Measurements from ENCODE around the gene ZNF773.
"Not testable (repeated sequence)": the region's sequence is repeated elsewhere in the genome, so short reads cannot be mapped to it uniquely, and the experiment has no call there.

Gene ZNF773

DNA sequence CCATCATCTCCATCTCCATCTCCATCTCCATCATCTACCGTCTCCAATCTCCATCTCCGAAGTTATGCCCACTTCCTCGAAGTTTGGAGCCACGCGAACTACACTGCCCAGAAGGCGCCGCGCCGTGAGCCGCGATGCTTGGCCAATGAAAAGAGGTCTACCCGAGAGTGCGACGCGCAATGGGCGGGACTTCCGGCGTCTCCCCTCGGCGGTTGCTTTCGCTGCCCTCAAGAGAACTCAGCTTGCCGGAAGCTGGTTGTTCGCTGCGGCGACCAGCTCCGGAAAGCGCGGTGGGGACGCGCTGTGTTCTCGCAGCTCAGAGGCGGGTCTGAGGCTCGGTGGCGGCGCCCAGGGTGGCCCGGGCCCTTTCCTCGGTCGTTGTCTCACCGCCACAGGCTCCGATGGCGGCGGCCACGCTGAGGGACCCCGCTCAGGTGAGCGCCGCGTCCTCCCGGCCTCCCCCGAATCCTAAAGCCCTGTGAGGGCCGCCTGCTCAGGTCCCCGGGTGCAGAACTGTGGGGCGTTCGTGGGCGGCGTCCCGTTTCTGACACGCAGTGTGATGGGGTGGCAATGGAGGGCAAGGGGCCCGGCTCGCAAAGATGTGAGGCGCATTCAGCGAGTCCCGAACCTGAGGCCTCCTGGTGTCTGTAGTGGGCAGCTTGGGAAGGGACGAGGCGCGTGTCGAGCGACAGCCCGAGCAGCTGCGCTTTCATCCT lies at the start of gene ZNF773:
Gene ZNF773, plus strand, starts transcription at position 259 of the 716 bp plus-strand sequence. Its CDS starts 143 bp downstream, at position 402.
- in situ Hi-C loops (cut with HindIII; ENCODE audit: low sequenced_read_pairs): not testable (repeated sequence)
- peak; percentile 97 for DNase-seq (ENCODE audit: low read depth, low spot score)

DNA sequence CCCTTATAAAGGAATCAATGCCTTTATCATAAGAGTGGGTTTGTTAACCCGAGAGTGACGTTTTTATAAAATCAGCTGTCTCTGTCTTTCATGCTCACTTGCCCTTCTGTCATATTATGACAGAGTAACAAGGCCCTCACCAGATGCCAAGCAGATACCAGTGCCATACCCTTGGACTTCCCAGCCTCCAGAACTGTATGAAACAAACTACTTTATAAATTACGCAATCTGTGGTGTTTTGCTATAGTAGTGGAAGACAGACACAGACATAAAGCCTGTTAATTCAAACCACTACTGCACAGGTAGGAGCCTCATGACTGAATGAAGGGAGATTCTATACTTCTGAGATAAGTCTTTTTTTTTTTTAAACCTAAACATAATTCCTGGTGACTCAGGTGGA lies 47.4 kb upstream of the ZNF773 start:
- TF ChIP-seq CTCF (IDR thresholded peaks at IDR 0.05; ENCODE audit: low read depth, low read length): no peak
- no peak for DNase-seq (ENCODE audit: low read depth, low spot score)
- H3K4me3 ChIP-seq (ENCODE audit: low read depth, low read length): no peak overlapping the region
- in situ Hi-C loops (cut with HindIII; ENCODE audit: low sequenced_read_pairs): no loop called here

More for the DNA sequence above, at the start of gene ZNF773:
- peak within 1 kb of the TSS; percentile 68 for H3K4me3 ChIP-seq (ENCODE audit: low read depth, low read length)

GRCh38 chr19:57465680-57466381 lies 33.9 kb upstream of the ZNF773 start:
- H3K4me3 ChIP-seq (ENCODE audit: low read depth, low read length): no peak overlapping the region
- in situ Hi-C loops (cut with HindIII; ENCODE audit: low sequenced_read_pairs): no loop called here
- peak; percentile 27 for TF ChIP-seq CTCF (IDR thresholded peaks at IDR 0.05; ENCODE audit: low read depth, low read length)
- no peak for DNase-seq (ENCODE audit: low read depth, low spot score)

GRCh38 chr19:57466489-57466888 lies 33.2 kb upstream of the ZNF773 start:
- DNase-seq (ENCODE audit: low read depth, low spot score): no peak
- TF ChIP-seq CTCF (IDR thresholded peaks at IDR 0.05; ENCODE audit: low read depth, low read length): no peak
- no peak overlapping the region for H3K4me3 ChIP-seq (ENCODE audit: low read depth, low read length)
- in situ Hi-C loops (cut with HindIII; ENCODE audit: low sequenced_read_pairs): no loop called here

DNA sequence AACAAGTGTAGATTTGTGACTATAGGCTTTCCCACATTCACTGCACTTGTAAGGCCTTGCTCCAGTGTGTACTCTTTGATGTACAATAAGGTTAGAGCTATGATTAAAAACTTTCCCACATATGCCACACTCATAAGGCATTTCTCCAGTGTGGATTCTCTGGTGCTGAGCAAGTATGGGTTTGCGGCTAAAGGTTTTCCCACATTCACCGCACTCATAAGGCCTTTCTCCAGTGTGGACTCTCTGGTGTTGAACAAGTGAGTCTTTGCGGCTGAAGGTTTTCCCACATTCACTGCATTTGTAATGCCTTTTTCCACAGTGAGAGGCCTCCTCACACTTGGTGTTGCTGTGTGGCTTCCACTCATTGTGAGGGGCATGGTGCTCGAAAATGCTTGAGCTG lies 26.1 kb upstream of the ZNF773 start:
- no peak for TF ChIP-seq CTCF (IDR thresholded peaks at IDR 0.05; ENCODE audit: low read depth, low read length)
- H3K4me3 ChIP-seq (ENCODE audit: low read depth, low read length): no peak overlapping the region
- DNase-seq (ENCODE audit: low read depth, low spot score): peak; percentile 4
- in situ Hi-C loops (cut with HindIII; ENCODE audit: low sequenced_read_pairs): no loop called here

DNA sequence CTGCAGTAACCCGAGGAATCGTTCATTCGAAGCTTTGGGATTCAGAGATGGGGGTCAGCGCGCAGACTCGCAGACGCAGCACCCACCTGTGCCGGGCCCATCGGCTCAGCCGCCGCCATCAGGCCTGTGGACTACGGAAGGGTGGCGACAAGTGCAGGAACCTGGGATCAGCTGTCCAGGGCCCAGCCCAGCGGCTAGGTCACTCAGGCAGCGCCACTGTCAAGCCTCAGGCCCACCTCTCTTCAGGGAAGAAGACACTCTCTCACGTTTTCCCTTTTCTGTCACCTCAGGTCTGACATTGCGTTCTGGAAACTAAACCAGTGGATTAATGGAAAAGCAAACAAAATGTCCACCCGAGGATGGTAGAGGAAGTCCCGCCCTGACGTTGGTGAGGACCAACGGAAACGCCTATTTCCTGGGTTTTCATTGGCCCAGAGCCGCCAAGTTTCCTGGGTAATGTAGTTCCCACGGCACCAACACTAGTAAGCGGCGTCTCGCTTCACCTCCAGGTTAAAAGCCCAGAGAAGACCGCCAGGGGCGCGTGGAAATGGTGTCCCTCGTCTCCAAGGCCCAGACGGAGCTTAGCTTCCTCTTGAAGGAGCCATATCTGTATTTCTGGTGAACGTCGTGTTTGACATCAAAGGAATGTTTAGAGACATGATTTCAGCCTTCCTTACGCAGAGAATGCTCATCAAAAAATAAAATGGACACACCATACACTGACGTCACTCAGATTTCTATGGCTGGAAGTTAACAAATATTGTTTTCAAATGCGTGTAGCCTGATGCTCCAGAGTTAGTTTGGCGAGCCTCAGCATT lies 22.3 kb upstream of the ZNF773 start, which contains the start of gene ZNF772:
Gene ZNF772, minus strand, starts transcription at position 376 of the 818 bp plus-strand sequence. Its CDS starts 257 bp downstream, at position 119.
- TF ChIP-seq CTCF (IDR thresholded peaks at IDR 0.05; ENCODE audit: low read depth, low read length): peak; percentile 65
- in situ Hi-C loops (cut with HindIII; ENCODE audit: low sequenced_read_pairs): no loop called here
- peak within 1 kb of the TSS; percentile 76 for H3K4me3 ChIP-seq (ENCODE audit: low read depth, low read length)
- DNase-seq (ENCODE audit: low read depth, low spot score): peak; percentile 96

DNA sequence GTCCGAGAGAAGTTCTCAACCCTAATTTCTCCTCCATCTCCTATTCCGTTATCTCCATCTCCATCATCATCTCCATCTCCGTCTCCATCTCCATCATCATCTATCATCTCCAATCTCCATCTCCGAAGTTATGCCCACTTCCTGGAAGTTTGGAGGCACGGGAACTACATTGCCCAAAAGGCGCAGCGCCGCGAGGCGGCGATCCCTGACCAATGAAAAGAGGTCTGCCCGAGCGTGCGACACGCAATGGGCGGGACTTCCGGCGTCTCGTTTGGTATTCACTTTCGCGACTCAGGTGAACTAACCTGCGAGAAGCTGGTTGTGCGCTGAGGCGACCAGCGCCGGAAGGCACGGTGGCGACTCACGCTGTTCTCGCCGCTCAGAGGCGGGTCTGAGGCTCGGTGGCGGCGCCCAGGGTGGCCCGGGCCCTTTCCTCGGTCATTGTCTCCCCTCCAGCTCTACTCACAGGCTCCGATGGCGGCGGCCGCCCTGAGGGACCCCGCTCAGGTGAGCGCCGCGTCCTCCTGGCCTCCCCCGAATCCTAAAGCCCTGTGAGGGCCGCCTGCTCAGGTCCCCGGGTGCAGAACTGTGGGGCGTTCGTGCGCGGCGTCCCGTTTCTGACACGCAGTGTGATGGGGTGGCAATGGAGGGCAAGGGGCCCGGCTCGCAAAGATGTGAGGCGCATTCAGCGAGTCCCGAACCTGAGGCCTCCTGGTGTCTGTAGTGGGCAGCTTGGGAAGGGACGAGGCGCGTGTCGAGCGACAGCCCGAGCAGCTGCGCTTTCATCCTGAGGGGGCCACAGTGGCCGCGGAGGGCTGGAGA lies 12.1 kb upstream of the ZNF773 start, which contains the start of gene ZNF419:
Gene ZNF419, plus strand, starts transcription at position 274 of the 822 bp plus-strand sequence. Its CDS starts 201 bp downstream, at position 475.
- peak; percentile 86 for DNase-seq (ENCODE audit: low read depth, low spot score)
- in situ Hi-C loops (cut with HindIII; ENCODE audit: low sequenced_read_pairs): not testable (repeated sequence)
- peak within 1 kb of the TSS; percentile 56 for H3K4me3 ChIP-seq (ENCODE audit: low read depth, low read length)

DNA sequence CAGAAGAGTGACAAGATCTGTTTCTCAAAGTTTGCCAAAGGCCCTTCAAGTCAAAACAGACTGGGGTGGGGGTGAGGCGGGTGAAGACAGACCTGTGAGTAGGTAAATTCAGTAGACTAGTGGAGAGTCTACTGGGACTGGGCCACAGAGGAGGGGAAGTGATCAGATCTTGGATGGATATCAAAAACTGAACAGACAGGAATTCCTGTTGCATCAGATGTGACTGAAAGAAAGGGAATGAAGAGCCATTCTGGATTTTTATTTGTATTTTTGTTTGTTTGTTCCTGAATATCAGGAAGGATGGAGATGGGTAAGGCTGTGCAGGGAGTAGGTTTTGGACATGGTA lies 11.5 kb upstream of the ZNF773 start:
- in situ Hi-C loops (cut with HindIII; ENCODE audit: low sequenced_read_pairs); DNase-seq (ENCODE audit: low read depth, low spot score): not testable (repeated sequence)
- H3K4me3 ChIP-seq (ENCODE audit: low read depth, low read length): peak overlapping the region; percentile 37

GRCh38 chr19:57499332-57499679 lies 432 bp upstream of the ZNF773 start:
- in situ Hi-C loops (cut with HindIII; ENCODE audit: low sequenced_read_pairs); H3K4me3 ChIP-seq (ENCODE audit: low read depth, low read length); DNase-seq (ENCODE audit: low read depth, low spot score): not testable (repeated sequence)

- in situ Hi-C loops (cut with HindIII; ENCODE audit: low sequenced_read_pairs): not testable (repeated sequence)
- DNase-seq (ENCODE audit: low read depth, low spot score): peak; percentile 49
- peak overlapping the region; percentile 42 for H3K4me3 ChIP-seq (ENCODE audit: low read depth, low read length)
Measured at GRCh38 chr19:57500400-57500799, 662 bp downstream of the ZNF773 start.
